Germinal center (tissue), 1 donor: ENCODE measurements around the gene P2RY11.

Experiments
- DNase-seq: peaks from one replicate; pipeline ENCODE4 v3.0.0; 2012; ENCODE audit warnings: mixed read lengths, low spot score

Gene P2RY11

DNA sequence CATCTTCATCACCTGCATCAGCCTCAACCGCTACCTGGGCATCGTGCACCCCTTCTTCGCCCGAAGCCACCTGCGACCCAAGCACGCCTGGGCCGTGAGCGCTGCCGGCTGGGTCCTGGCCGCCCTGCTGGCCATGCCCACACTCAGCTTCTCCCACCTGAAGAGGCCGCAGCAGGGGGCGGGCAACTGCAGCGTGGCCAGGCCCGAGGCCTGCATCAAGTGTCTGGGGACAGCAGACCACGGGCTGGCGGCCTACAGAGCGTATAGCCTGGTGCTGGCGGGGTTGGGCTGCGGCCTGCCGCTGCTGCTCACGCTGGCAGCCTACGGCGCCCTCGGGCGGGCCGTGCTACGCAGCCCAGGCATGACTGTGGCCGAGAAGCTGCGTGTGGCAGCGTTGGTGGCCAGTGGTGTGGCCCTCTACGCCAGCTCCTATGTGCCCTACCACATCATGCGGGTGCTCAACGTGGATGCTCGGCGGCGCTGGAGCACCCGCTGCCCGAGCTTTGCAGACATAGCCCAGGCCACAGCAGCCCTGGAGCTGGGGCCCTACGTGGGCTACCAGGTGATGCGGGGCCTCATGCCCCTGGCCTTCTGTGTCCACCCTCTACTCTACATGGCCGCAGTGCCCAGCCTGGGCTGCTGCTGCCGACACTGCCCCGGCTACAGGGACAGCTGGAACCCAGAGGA is 2.6 kb downstream of the P2RY11 start:
- DNase-seq, result no peak

DNA sequence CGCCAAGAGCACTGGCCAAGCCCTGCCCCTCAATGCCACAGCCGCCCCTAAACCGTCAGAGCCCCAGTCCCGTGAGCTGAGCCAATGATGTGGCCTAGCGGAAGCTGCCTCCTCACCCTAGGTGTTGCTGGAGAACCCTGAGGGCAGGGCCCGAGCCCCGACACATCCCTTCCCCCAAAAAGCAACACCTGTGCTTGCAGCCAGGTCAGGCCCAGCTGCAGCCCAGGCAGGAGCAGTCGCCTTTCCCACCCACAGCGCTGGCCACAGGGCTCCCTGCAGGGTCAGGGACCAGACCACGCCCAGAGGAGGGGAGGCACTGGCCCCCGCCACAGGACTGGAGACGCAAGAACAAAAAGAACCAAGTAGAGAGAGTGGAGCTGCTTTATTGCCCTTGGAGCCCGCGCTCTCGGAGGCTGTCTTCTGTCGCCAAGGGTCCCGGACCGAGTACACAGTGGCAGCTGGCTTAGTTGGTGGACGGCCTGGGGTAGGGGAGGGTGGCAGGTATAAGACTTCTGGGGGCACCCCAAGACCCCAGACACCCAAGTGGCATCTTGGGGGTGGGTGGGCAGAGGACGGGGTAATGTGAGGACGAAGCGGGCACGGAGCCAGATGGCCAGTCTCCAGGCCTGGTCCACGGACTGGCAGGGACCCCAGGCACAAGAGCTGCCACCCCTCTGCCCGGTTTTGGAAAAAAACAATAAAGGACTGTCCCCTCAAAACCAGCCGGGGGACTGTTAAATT is 3.3 kb downstream of the P2RY11 start:
- no peak for DNase-seq

DNA sequence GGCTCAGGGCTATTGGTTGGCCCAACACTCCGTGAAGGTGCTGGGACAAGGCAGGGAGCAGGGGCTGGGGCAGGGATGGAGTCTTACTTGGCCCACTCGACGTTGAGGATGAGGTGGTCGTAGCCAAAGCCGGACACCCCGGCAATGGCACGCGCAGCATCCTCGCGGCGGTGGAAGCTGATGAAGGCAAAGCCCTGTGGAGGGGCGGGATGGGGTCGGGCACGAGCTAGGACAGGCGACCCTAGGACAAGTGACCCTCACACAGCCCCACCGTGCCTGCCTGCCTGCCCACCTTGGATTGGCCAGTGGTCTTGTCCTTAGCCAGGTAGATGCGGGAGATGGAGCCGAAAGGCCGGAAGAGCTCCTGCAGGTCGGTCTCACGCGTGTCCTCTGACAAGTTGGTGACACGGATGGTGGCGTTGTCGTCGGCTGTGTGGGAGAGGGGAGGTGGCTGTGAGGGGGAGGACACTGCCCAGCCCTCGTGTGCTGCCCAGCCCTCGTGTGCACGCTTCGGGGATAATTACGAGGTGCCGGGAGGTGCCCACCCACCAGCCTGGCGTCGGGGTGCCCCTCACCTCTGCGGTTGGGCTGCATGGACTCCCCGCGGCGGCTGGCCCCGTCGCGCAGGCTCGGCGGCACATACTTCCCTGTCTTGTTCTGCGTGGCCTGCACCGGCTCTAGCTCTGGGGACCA is 4.0 kb downstream of the P2RY11 start:
- DNase-seq, result no peak

DNA sequence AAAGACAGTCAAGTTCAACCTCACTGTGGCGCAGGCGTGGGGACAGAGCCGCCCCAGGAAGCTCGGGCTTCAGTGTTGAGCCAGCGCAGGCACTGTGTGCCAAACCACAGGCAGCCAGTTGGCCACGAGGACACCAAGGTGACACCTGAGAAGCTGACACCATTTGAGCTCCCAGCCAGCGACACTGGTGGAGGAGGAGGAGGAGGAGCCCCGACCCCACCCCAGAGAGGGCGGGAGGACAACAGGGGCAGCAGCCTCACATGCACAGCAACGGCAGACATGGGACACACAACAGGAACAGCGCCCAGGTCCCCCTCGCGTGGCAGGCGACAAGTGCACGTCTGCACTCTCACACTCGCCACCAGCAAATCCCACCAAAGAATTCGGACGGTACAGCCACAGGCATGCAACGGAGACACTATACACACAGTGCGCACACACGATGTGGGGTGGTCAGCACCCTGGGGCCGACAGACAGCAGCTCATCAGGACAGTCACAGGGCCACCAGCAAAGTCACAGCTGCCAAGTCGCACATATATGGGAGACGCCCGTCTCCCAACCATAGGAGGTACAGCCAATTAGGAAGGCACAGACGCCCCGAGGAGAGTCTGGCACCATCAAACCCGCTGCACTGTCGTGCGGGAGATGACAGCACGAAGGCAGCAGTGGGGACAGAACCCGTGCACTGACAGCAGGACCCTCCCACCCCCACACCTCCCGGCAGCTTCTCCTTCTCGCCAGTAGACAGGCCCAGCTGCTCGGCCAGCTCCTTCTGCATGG is 4.8 kb downstream of the P2RY11 start:
- no peak for DNase-seq

DNA sequence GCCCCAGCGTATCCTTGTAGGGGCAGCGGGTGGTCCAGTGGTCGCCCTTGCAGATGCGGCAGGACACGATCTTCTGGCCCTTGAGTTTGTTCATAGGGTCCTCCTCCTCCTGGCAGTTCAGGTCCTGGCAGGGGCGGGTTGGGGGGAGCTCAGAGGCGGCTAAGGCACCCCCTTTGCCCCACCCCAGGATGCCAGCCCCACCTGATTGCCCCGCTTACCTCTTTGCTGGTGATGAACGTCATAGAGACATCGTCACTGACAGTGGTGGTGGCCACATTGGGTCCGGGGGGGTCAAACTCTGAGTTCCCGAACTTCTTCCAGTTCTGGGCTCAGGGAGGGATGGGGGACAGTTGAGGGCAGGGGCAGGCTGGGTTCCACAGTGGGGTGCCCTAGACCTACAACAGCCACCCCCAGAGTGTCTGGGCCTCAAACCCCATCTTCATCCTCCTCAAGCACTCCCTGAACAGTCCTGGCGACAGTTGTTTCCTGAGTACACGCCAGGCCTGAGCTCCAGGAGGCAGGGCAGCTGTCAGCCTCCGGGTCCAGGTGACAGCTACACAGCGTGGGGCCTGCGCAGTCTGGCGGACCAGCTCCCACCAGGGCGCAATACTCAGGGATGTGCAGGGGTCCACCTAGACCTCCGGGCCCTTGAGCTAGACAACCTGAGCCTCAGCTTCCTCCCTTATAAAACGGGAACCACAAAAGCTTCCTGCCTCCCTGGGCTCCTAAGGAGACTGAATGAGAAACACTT is 5.5 kb downstream of the P2RY11 start:
- DNase-seq, result no peak

DNA sequence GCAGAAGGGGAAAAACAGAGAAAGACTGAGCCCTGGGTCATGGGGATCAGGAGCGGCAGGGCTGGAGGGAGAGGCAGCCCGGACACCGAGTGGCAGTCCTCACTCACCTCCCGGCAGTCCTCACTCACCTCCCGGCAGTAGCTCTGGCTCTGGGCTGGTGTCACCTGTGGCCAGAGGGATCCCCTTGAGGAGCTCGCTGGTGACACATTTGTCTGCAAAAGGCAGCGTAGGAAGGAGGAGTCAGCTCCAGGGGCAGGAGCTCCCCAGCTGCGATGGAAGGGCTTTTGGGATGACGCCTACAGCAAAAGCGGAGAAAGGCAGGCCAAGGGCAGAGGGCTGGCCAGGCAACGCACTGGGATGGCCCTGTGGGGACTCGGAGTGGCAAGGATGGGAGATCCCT is 7.5 kb downstream of the P2RY11 start:
- DNase-seq, result no peak

DNA sequence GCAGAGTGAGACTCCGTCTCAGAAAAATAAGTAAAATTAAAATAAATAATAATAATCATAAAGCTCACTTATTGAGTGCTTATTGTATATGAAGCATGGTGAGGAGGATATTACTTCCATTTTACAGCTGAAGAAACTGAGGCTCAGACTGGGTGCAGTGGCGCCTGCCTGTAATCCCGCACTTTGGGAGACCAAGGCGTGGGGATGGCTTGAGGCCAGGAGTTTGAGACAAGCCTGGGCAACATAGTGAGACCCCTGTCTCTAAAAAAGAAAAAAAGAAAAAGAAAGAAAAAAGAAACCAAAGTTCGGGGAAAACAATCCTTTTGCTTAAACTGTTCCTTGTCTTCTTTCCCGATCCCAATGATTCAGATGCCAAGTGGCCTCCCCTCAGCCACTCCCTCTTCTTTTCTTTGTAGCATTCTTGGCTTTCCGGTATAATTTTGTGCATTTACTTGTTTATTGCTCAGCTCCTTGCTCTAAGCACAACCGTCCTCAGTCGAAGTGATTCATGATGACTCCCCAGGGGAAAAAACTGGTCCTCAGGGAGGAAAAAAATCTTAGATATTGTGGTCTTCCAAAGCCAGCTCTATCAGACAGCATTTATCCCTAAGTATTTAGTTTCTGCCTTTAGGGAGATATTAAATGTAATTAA is 9.2 kb downstream of the P2RY11 start:
- DNase-seq, result no peak

DNA sequence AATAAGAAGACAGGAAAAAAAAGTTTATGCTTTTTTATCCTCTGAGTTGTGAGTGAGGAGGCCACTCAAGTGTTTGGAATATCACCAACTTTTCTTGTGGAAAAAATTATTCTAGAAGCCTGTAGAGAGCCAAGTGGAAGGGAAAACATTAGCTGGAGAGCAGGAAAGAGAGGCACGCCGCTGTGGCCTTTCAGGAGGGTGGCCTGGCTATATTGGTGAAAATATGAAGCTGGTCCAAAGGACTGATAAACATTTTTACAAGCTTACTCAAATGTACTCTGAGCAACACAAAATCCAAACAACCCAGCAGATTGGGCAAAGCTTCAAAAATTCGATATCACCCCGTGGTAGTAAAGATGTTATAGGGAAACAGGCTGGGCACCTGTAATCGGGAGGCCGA is 10.6 kb downstream of the P2RY11 start:
- DNase-seq, result no peak

DNA sequence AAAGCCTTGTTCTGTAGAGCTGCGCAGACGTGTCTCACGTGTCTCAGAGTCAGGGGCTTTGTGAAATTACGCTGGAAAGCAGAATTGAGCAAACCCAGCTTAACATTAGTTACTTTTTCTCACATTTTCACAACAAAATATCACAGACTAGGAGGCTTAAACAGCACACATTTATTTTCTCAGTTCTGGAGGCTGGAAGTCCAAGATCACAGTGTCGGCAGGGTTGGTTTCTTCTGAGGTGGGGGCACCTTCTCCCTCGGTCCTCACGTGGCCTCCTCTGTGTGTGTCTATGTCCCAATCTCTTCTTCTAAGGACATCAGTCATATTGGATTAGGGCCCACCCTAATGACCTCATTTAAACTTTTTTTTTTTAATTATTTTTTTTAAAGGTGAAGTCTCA is 12.9 kb downstream of the P2RY11 start:
- DNase-seq, result no peak

DNA sequence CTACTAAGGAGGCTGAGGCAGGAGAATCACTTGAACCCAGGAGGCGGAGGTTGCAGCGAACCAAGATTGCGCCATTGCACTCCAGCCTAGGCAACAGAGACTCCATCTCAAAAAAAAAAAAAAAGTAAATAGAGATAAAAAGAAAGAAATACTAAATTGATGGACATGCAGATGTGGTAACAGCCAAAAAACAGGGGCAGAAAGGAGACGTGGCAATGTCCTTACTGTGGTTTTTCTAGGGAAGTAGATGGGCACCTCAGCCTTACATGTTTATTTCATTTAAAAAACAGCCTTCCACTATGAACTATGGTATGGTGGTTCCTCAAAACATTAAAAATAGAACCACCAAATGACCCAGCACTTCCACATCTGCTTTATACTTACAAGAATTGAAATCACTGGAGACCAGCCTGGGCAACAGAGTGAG is 14.7 kb downstream of the P2RY11 start:
- DNase-seq, result no peak

DNA sequence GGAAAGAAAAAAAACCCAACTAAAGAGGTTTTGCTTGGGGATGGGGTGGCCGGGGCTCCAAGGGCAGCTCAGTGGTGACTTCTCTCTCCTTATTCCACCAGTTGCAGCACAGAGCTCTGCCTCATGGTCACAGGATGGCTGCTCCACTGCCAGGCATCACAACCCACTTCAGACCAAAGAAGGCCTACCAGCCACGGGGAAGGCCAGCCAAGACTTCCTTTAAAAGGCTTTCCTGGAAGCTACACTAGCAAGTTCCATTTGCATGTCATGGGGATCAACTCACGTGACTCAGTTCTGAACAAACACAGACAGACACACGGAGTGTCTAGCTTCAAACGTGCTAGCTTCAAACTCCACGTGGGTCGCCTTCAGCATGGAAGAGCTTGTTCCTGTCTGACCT is 21.4 kb downstream of the P2RY11 start:
- DNase-seq, result no peak

DNA sequence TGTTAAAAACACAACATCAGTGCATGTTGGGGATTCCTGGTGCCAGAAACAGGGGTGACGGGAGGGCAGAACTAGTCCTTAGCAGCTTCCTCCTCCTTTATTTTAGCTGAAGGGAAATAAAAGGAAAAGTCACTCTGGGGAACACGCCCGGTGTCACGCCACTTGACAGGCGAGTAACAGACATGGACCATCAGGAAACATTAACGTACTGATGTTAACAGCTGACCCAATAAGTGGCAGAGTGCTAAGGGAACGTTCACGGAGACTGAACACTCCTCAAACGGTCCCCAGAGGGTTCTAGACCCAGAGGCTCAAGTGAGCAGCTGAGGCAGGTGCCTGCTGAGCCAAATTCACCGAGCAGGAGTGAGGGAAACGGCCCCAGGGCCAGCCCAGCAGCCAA is 22.1 kb downstream of the P2RY11 start:
- DNase-seq, result no peak

DNA sequence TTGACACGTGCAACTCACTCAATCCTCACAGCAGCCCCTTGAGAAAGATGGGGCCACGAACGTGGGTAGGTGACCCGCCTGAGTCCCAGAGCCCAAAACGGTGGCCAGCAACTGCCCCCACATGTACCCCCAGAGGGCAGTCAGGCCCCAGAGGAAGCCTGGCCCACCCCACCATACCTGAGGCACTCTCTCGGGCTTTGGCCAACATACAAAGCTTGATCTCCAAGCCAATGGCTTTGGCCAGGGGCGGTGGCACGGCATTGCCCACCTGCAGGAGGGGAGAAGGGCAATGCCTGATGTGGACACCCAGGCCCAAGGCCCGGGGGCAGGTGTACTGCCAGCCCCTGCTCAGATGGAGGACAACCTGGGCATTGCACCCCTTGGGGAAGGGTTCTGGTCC is 22.5 kb downstream of the P2RY11 start:
- no peak for DNase-seq

DNA sequence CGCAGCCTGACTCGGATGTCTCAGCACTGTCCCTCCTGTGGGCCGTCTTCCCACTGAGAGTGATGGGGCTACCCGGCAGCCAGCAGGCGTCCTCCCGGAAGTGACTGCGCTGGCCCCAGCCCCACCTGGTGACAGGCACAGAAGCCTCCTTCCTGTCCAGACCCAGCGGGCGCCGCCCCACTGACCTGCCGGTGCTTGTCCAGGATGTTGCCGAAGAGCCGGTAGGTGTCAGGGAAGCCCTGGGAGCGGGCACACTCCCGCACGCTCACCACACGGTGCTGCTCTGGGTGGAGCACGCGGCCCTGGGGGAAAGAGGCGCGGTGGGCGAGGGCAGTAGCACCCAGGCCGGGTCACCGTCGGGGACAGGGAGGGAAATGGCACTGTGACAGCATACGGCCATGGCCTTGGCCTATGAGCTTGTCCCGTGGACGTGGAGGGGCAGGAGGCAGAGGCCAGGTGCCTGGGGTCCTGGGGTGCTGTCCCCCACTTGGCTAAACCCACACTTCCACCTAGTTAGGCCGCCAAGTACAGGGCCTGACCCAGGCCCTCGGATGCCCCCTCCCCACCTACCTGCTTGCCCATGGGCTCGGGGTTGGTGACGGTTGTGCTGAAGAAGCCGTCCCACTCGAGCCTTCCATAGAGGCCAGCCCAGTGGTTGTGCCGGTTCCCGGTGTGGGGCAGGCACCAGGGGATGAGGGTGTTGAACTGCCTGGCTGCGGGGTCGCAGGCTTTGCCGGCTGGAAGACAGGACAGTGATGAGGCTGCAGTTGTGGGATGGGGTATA is 24.2 kb downstream of the P2RY11 start:
- DNase-seq, result no peak

DNA sequence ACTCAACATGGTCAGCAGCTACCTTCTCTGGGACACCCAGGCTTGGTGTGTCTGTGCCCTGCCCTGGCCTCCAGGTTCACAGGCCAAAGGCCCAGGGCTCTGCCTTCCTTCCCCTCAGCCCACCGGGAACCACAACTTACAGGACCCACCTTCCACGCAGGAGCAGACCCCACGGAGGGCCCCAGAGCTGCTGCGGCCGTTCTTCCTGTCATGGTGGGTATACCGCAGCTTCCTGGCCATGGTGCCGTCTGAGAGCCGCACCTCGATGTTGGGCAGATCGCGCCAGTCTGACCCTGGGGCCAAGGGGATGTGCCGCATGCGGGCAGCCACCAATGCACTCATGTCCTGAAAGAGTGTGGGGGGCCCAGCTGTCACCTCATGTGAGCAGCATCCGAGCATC is 25.4 kb downstream of the P2RY11 start:
- DNase-seq, result no peak

DNA sequence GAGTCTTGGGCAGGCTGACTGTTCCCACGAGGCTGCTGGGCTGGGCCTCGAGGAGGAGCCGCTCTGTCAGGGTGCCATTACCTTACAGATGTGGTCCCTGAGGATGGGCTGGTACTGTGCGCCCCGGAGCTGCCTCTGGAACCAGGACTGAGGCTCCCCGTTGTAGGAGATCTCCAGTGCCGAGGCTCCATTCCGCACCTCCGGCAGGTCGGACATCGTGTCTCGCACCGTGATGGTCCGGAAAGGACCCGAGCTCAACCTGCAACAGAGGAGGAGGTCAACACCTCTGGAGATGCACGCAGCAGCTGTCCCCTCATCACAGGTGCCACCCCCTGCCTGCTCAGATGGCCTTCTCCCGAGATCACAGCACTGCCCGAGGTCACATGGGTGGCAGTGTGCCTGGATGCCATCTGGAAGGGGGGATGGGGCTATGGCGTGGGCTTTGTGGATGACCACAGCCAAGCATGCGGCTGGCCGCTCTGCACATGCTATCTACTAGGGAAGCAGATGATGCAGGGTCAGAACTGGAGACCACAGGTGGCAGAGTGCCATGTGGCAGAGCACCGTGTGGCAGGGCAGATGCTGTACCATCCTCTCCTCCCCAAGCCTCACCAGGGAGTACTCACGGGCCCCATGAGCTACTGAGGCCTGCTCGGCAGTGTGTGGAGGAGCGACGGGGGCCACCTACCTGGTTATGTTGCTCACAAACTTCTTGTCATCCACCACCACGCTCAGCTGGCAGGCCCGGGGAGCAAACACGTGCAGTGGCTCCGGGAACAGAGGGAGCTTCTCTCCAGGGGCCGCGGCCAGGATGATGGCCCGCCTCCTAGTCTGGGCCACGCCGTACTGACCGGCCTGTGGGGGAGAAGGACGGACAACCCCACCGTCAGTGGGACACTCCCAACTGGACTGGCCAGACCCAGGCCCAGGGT is 26.5 kb downstream of the P2RY11 start:
- no peak for DNase-seq

DNA sequence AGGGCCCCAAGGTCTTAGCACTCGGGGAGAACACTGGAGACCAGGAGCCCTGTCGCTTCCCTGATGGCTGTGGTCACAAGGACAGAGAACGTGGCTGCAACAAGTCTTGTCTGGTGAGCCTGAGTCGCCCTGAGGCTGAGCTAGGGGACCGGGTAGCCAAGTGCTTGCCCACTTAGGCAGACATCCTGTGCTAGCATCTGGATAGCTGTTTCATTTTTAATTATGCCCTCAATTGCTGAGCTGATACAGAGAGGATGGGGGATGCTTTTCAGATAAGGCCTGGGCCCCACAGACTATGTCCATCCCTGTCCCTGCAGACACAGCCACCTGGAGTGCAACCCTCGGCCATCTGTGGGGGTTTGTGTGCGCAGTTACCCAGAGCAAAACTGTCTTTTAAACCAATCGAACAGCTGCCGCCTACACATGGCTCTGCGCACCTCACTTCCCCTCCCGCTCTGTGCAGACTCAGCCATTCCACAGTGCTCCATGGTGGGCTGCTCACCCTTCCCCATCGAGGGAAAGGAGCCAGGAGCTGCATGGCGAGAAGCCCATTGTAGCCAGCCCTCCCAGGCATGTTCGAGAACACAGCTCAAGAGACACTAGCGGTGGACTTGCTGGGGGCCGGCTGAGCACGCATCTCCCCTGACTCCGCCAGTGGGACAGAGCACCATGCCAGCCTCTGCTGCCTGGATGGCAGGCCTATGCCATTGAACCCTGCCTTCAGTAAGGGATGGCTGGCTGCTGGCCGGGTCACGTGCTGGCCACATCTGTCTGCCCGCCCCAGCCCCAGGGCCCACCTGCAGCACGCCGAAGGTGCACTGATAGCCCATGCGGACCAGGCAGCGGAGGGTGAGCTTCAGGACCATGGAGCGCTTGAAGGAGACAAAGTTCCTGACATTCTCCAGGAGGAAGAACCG is 27.6 kb downstream of the P2RY11 start:
- DNase-seq, result no peak

DNA sequence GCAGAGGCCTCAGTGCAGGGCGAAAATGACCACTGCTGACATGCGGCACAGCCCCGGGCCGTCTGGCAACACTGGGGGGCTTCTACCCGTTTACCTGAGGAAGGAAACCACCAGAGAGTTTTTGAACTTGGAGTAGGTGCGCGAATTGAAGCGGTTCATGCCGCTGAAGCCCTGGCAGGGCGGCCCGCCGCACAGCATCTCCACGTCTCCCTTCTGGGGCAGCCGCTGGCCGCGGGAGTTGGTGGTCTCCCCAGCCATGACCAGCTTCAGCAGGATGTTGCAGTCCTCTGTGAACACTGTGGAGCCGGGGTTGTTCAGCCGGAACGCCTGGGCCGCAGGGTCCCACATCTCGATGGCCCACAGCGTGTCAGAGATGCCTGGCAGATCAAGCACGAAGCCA is 28.5 kb downstream of the P2RY11 start:
- DNase-seq, result no peak
